Measurements from ENCODE around the gene CD14. TPM values are rescaled to one million over a fixed set of nuclear protein-coding genes. Genes with fewer than 3 reads are reported as not detected.
"Not testable (repeated sequence)": the region's sequence is repeated elsewhere in the genome, so short reads cannot be mapped to it uniquely, and the experiment has no call there.

Gene CD14
- total and polyA plus RNA-seq, 12 donors: 9.8 to 885 (median 264) TPM

GRCh38 chr5:140639148-140639981 is 6.4 kb upstream of the CD14 start, which contains the start of gene TMCO6:
Gene TMCO6 (plus strand): TSS chr5:140639451. CDS start chr5:140639528, 77 bp downstream.
- peak; percentile 98 to 99 (median 99) for DNase-seq

GRCh38 chr5:140638898-140639147 is 5.8 kb upstream of the CD14 start:
- not testable (repeated sequence) for DNase-seq; H3K27me3 ChIP-seq; H3K9me3 ChIP-seq (replicated peaks in 1 of 3)
- WGBS, 4 donors: 7 to 15% (median 10%) methylated on average over 9 of the region's 9 CpGs
- Histone ChIP-seq H3K27ac (peak overlapping the region; percentile 68 to 96 (median 89)), H3K4me1 (replicated peaks in 1 of 2) (peaks cover 13 to 21% of the 10 kb centered on the region in 2 donors), H3K36me3 (replicated peaks in 1 of 2) (peaks cover 0 to 15% of the 10 kb centered on the region in 2 donors), H3K4me3 (peak overlapping the region in 1 of 4 donors; percentile 94)
- intact Hi-C loops (cut with DNase I): loop anchor here in 1 of 2 donors (5.0 kb wide), 1 partner anchor 82 kb away; the partner anchor contains the start of gene SRA1

More at GRCh38 chr5:140639148-140639981, 6.4 kb upstream of the CD14 start, which contains the start of gene TMCO6:
- H3K27me3 ChIP-seq: no peaks in the 10 kb centered on the region
- peaks cover 13 to 18% of the 10 kb centered on the region in 2 donors for H3K4me1 ChIP-seq (replicated peaks in 1 of 2)
- H3K9me3 ChIP-seq (replicated peaks in 1 of 3): no peaks in the 10 kb centered on the region
- H3K36me3 ChIP-seq (replicated peaks in 1 of 2): peaks cover 0 to 20% of the 10 kb centered on the region in 2 donors
- peak within 1 kb of the TSS; percentile 68 to 96 (median 89) for H3K27ac ChIP-seq
- peak within 1 kb of the TSS in 3 of 4 donors; percentile 23 to 94 (median 39) for H3K4me3 ChIP-seq
- WGBS, 4 donors: 0 to 2% (median 0%) methylated on average over 7 to 63 of the region's 63 CpGs
- peak in 1 of 2 donors; percentile 80 for TF ChIP-seq POLR2A (IDR thresholded peaks at IDR 0.05)
- TF ChIP-seq CTCF (IDR thresholded peaks at IDR 0.05): peak; percentile 30 to 61 (median 56)
- intact Hi-C loops (cut with DNase I): loop anchor here in 1 of 2 donors (5.0 kb wide), 1 partner anchor 82 kb away; the partner anchor contains the start of gene SRA1

- DNase-seq: no peak
- Histone ChIP-seq H3K27me3 (no peaks in the 10 kb centered on the region), H3K27ac (no peak overlapping the region), H3K4me1 (replicated peaks in 1 of 2) (peaks cover 13 to 26% of the 10 kb centered on the region in 2 donors), H3K9me3 (replicated peaks in 1 of 3) (no peaks in the 10 kb centered on the region), H3K36me3 (replicated peaks in 1 of 2) (peaks cover 0 to 2% of the 10 kb centered on the region in 2 donors), H3K4me3 (no peak overlapping the region)
- TF ChIP-seq POLR2A (IDR thresholded peaks at IDR 0.05): no peak
- no peak for TF ChIP-seq CTCF (IDR thresholded peaks at IDR 0.05)
- intact Hi-C loops (cut with DNase I): loop anchor here in 1 of 2 donors (5.0 kb wide), 1 partner anchor 80 kb away; the partner anchor contains the start of gene SRA1
- 87 to 92% (median 89%) methylated on average over 10 of the region's 10 CpGs for WGBS, 4 donors
Observed at GRCh38 chr5:140637371-140638100, 4.6 kb upstream of the CD14 start.

- intact Hi-C loops (cut with DNase I): loop anchor here in 1 of 2 donors (5.0 kb wide), 1 partner anchor 78 kb away; the partner anchor contains the start of gene SRA1
- H3K36me3 ChIP-seq (replicated peaks in 1 of 2): no peaks in the 10 kb centered on the region
- H3K4me1 ChIP-seq (replicated peaks in 1 of 2): peaks cover 12 to 39% of the 10 kb centered on the region in 2 donors
- H3K27ac ChIP-seq: no peak overlapping the region
- H3K27me3 ChIP-seq: no peaks in the 10 kb centered on the region
- TF ChIP-seq CTCF (IDR thresholded peaks at IDR 0.05) (no peak), POLR2A (IDR thresholded peaks at IDR 0.05) (no peak)
- no peaks in the 10 kb centered on the region for H3K9me3 ChIP-seq (replicated peaks in 1 of 3)
- DNase-seq: peak in 1 of 7 donors; percentile 33
- H3K4me3 ChIP-seq: no peak overlapping the region
- 75 to 87% (median 85%) methylated on average over 8 of the region's 8 CpGs for WGBS, 4 donors
Observed at GRCh38 chr5:140635291-140636257, 2.6 kb upstream of the CD14 start.
